Prostate gland (tissue), 2 donors: ENCODE results near the gene NEK6. TPM values are rescaled to one million over a fixed set of nuclear protein-coding genes. Genes with fewer than 3 reads are reported as not detected.
A peak's percentile ranks its signal among the peaks of the same experiment; 100 is the strongest.

Experiments
- DNase-seq: peaks from one replicate; pipeline ENCODE4 v3.0.0-alpha.2; 2019; ENCODE audit warnings: low spot score
- H3K27ac ChIP-seq, 2 donors: fragments of 200-600 bp; sonication (generic); 2 replicates each; pipeline ENCODE4 v1.5.1; 2017 to 2019
- H3K27me3 ChIP-seq: fragments of 200-600 bp; sonication (generic); replicated peaks from 2 replicates; pipeline ENCODE4 v1.5.1; 2019; ENCODE audit not compliant: insufficient read depth
- H3K36me3 ChIP-seq, 2 donors: fragments of 200-600 bp; sonication (generic); 1 replicate in 1 of 2; 2 replicates in 1 of 2; pipeline versions ENCODE4 v1.5.1 to v1.8.1; 2017 to 2019
- H3K4me1 ChIP-seq: fragments of 200-600 bp; sonication (generic); replicated peaks from 2 replicates; pipeline ENCODE4 v1.5.1; 2019
- H3K4me3 ChIP-seq, 2 donors: fragments of 200-600 bp; sonication (generic); 2 replicates each; pipeline ENCODE4 v1.5.1; 2017 to 2019
- H3K9me3 ChIP-seq: fragments of 200-600 bp; sonication (generic); 2 replicates; pipeline ENCODE4 v1.5.1; 2017
- CTCF ChIP-seq, 4 experiments: fragments of 200-600 bp in 2 of 4; fragments of 450-650 bp in 2 of 4; sonication (generic) in 2 of 4; IDR thresholded peaks; 1 replicate in 3 of 4; 2 replicates in 1 of 4; pipeline ENCODE4 v1.5.1; 2016 to 2019; ENCODE audit warnings: antibody characterized with exemption in 4 of 4, mild to moderate bottlenecking in 2 of 4, moderate library complexity in 2 of 4
- POLR2A ChIP-seq: fragments of 450-650 bp; IDR thresholded peaks from one replicate; pipeline ENCODE4 v1.6.1; 2016; ENCODE audit warnings: antibody characterized with exemption, mild to moderate bottlenecking
- POLR2AphosphoS5 ChIP-seq: sonication (generic); formaldehyde crosslinking; IDR thresholded peaks from one replicate; pipeline ENCODE4 v1.6.1; 2017; ENCODE audit warnings: antibody characterized with exemption
- WGBS: methylation state at CpG from one replicate; pipeline ENCODE4 v1.1.5; 2018; 5-methylcytosine and 5-hydroxymethylcytosine counted together
- intact Hi-C: fragments of 100-400 bp; cut with DNase I; formaldehyde crosslinking; loops from one replicate; pipeline ENCODE4 v1.14.2; 2022
- total RNA-seq, 2 donors: library from RNA; depleted of rRNA; stranded (reverse); fragments of >200 nt; gene quantifications; one replicate each; pipeline ENCODE4 v1.1.0, GENCODE V29; 2016

Gene NEK6
- total RNA-seq, 2 donors from 2014 or later: 32.3 to 44.2 TPM

- no peaks in the 10 kb centered on the region for H3K27me3 ChIP-seq
- no peaks in the 10 kb centered on the region for H3K9me3 ChIP-seq
- TF ChIP-seq POLR2AphosphoS5 (no peak), CTCF (IDR thresholded peaks at IDR 0.05) (no peak), POLR2A (no peak)
- no peak for DNase-seq
- H3K36me3 ChIP-seq: no peaks in the 10 kb centered on the region
- H3K4me3 ChIP-seq: no peak overlapping the region
- 83% methylated on average over 10 of the region's 10 CpGs for WGBS
- H3K27ac ChIP-seq: no peak overlapping the region
- peaks cover 10% of the 10 kb centered on the region for H3K4me1 ChIP-seq
- intact Hi-C loops: no loop called here
Observed at GRCh38 chr9:124218438-124218982, 39.2 kb upstream of the NEK6 start.

GRCh38 chr9:124218987-124219461 is 38.7 kb upstream of the NEK6 start:
- TF ChIP-seq POLR2AphosphoS5 (no peak), POLR2A (no peak), CTCF (IDR thresholded peaks at IDR 0.05) (no peak)
- intact Hi-C loops: no loop called here
- Histone ChIP-seq H3K27me3 (no peaks in the 10 kb centered on the region), H3K36me3 (no peaks in the 10 kb centered on the region), H3K4me1 (peaks cover 11% of the 10 kb centered on the region), H3K4me3 (no peak overlapping the region), H3K27ac (no peak overlapping the region), H3K9me3 (no peaks in the 10 kb centered on the region)
- no peak for DNase-seq
- WGBS: 96% methylated on average over 2 of the region's 2 CpGs

GRCh38 chr9:124220946-124221451 is 36.8 kb upstream of the NEK6 start:
- intact Hi-C loops: no loop called here
- DNase-seq: peak; percentile 87
- WGBS: 8% methylated on average over 6 of the region's 6 CpGs
- Histone ChIP-seq H3K36me3 (no peaks in the 10 kb centered on the region), H3K4me1 (peaks cover 11% of the 10 kb centered on the region), H3K4me3 (no peak overlapping the region), H3K27me3 (no peaks in the 10 kb centered on the region), H3K9me3 (no peaks in the 10 kb centered on the region), H3K27ac (peak overlapping the region; percentile 45 to 72)
- TF ChIP-seq POLR2AphosphoS5 (peak; percentile 88), POLR2A (no peak)

- H3K27ac ChIP-seq: peak overlapping the region; percentile 45 to 72
- H3K36me3 ChIP-seq: no peaks in the 10 kb centered on the region
- DNase-seq: no peak
- no peak overlapping the region for H3K4me3 ChIP-seq
- TF ChIP-seq POLR2AphosphoS5 (no peak), POLR2A (no peak), CTCF (IDR thresholded peaks at IDR 0.05) (no peak)
- no peaks in the 10 kb centered on the region for H3K27me3 ChIP-seq
- intact Hi-C loops: no loop called here
- H3K4me1 ChIP-seq: peaks cover 11% of the 10 kb centered on the region
- 97% methylated on average over 3 of the region's 3 CpGs for WGBS
- no peaks in the 10 kb centered on the region for H3K9me3 ChIP-seq
Observed at GRCh38 chr9:124221676-124222075, 36.1 kb upstream of the NEK6 start.

- no peak for DNase-seq
- Histone ChIP-seq H3K27ac (peak overlapping the region in 1 of 2 donors; percentile 72), H3K27me3 (no peaks in the 10 kb centered on the region), H3K4me1 (peaks cover 11% of the 10 kb centered on the region), H3K4me3 (no peak overlapping the region), H3K36me3 (no peaks in the 10 kb centered on the region), H3K9me3 (no peaks in the 10 kb centered on the region)
- WGBS: 85% methylated on average over 4 of the region's 4 CpGs
- intact Hi-C loops: no loop called here
- TF ChIP-seq POLR2A (no peak), POLR2AphosphoS5 (no peak), CTCF (IDR thresholded peaks at IDR 0.05) (no peak)
Observed at GRCh38 chr9:124222109-124222508, 35.6 kb upstream of the NEK6 start.
